GM18520 (cell line): ENCODE measurements around the gene PTPRJ.

Source experiments
- ATAC-seq: cut with Tn5 transposase; IDR thresholded peaks from one replicate; pipeline ENCODE4 v1.9.1; 2021; ENCODE audit not compliant: unreplicated experiment

PTPRJ gene

GRCh38 chr11:48193876-48194275 lies 213.5 kb downstream of the PTPRJ start:
- ATAC-seq = no peak

- ATAC-seq = no peak
Observed at GRCh38 chr11:48207881-48208280, 227.5 kb downstream of the PTPRJ start.

- no peak for ATAC-seq
Observed at GRCh38 chr11:48210052-48210451, 229.7 kb downstream of the PTPRJ start.

GRCh38 chr11:48216510-48216909 lies 236.2 kb downstream of the PTPRJ start, which contains the start of gene OR4B1:
Gene OR4B1, plus strand, starts transcription at chr11:48216810. Its CDS starts 0 bp downstream, at chr11:48216810.
- no peak for ATAC-seq
